SH-SY5Y (cell line): ENCODE results near the gene MRPL39.

Source experiments
- GATA2 ChIP-seq: IDR thresholded peaks from 2 replicates; pipeline ENCODE4 v1.6.1; 2011; ENCODE audit warnings: mild to moderate bottlenecking, low read depth, low read length
- GATA3 ChIP-seq: IDR thresholded peaks from 2 replicates; pipeline ENCODE4 v1.6.1; 2011; ENCODE audit warnings: low read depth, mild to moderate bottlenecking, low read length, moderate library complexity

DNA sequence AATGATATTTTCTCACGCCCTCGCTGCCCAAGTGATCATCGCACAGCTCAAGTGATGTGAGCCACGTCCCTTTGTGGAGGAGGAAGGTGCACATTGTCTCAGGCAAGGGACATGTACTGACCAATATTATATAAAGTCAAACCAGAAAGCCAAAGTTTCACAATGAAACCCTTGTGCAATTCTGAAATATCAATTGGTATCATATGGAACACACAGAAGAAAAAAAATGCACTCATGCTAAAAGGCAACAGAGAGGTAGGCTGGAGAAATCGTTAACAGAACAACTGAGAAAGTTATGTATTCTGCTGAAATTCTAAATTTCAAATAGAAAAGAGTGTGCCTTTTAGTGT is 33.6 kb upstream of the MRPL39 start:
- TF ChIP-seq GATA2, result no peak
- no peak for TF ChIP-seq GATA3
